Measurements from ENCODE around the gene CCL27.
A peak's percentile ranks its signal among the peaks of the same experiment; 100 is the strongest.

CCL27 gene

GRCh38 chr9:34628656-34629490, 33.6 kb downstream of the CCL27 start, which contains the start of gene ARID3C:
Gene ARID3C, minus strand, starts transcription at chr9:34629066. Its CDS starts 1,052 bp downstream, at chr9:34628014.
- no peak within 1 kb of the TSS for H3K4me3 ChIP-seq (ENCODE audit: insufficient read depth, low read length, poor library complexity, severe bottlenecking)
- H2AFZ ChIP-seq (ENCODE audit: low read depth, low read length, severe bottlenecking), result no peak within 1 kb of the TSS
- 0 out of 2 replicates have a peak within 1 kb of the TSS, but pooled peaks have one; percentile 3 for H3K9ac ChIP-seq (ENCODE audit: low read length)
- no peaks in the 10 kb centered on the region for H3K79me2 ChIP-seq (ENCODE audit: insufficient read depth, low read length)
- no peaks in the 10 kb centered on the region for H3K36me3 ChIP-seq (ENCODE audit: low read length)
- H3K27me3 ChIP-seq (ENCODE audit: low read length), result 0 out of 2 replicates have a peak, but pooled peaks cover 3% of the 10 kb centered on the region
- no peaks in the 10 kb centered on the region for H4K20me1 ChIP-seq (ENCODE audit: low read depth, low read length)
- 0 out of 2 replicates have a peak, but pooled peaks cover 6% of the 10 kb centered on the region for H3F3A ChIP-seq (ENCODE audit: insufficient read depth)
- no peak within 1 kb of the TSS for H3K27ac ChIP-seq (ENCODE audit: low read depth, low read length)
- TF ChIP-seq CTCF (IDR thresholded peaks at IDR 0.05; ENCODE audit: insufficient read depth, low read length, poor library complexity, severe bottlenecking), result no peak
- TF ChIP-seq EZH2phosphoT487 (conservative IDR thresholded peaks at IDR 0.05; ENCODE audit: low read length), result no peak
- no peaks in the 10 kb centered on the region for H3K9me3 ChIP-seq (ENCODE audit: insufficient read depth, low read length)
- H3K9me2 ChIP-seq (replicated peaks; ENCODE audit: insufficient read depth, low read length), result no peaks in the 10 kb centered on the region
- peak within 1 kb of the TSS; percentile 40 for H3K4me2 ChIP-seq (ENCODE audit: low read depth, low read length, poor library complexity, severe bottlenecking)

GRCh38 chr9:34627716-34628655, 34.5 kb downstream of the CCL27 start:
- TF ChIP-seq CTCF (IDR thresholded peaks at IDR 0.05; ENCODE audit: insufficient read depth, low read length, poor library complexity, severe bottlenecking) (no peak), EZH2phosphoT487 (conservative IDR thresholded peaks at IDR 0.05; ENCODE audit: low read length) (no peak)
- Histone ChIP-seq H4K20me1 (ENCODE audit: low read depth, low read length) (no peaks in the 10 kb centered on the region), H3K36me3 (ENCODE audit: low read length) (no peaks in the 10 kb centered on the region), H3K4me2 (ENCODE audit: low read depth, low read length, poor library complexity, severe bottlenecking) (peak overlapping the region; percentile 40), H3K4me3 (ENCODE audit: insufficient read depth, low read length, poor library complexity, severe bottlenecking) (no peak overlapping the region), H2AFZ (ENCODE audit: low read depth, low read length, severe bottlenecking) (no peak overlapping the region), H3K9ac (ENCODE audit: low read length) (0 out of 2 replicates have a peak overlapping the region, but pooled peaks have one; percentile 3), H3K9me2 (replicated peaks; ENCODE audit: insufficient read depth, low read length) (no peaks in the 10 kb centered on the region), H3K27ac (ENCODE audit: low read depth, low read length) (no peak overlapping the region), H3K79me2 (ENCODE audit: insufficient read depth, low read length) (no peaks in the 10 kb centered on the region), H3K9me3 (ENCODE audit: insufficient read depth, low read length) (no peaks in the 10 kb centered on the region), H3F3A (ENCODE audit: insufficient read depth) (0 out of 2 replicates have a peak, but pooled peaks cover 6% of the 10 kb centered on the region), H3K27me3 (ENCODE audit: low read length) (0 out of 2 replicates have a peak, but pooled peaks cover 3% of the 10 kb centered on the region)

- Histone ChIP-seq H3K9me2 (replicated peaks; ENCODE audit: insufficient read depth, low read length) (no peaks in the 10 kb centered on the region), H3K27ac (ENCODE audit: low read depth, low read length) (no peak overlapping the region), H3K79me2 (ENCODE audit: insufficient read depth, low read length) (no peaks in the 10 kb centered on the region), H3K4me3 (ENCODE audit: insufficient read depth, low read length, poor library complexity, severe bottlenecking) (no peak overlapping the region), H3K4me2 (ENCODE audit: low read depth, low read length, poor library complexity, severe bottlenecking) (no peak overlapping the region), H3F3A (ENCODE audit: insufficient read depth) (no peaks in the 10 kb centered on the region), H2AFZ (ENCODE audit: low read depth, low read length, severe bottlenecking) (no peak overlapping the region), H3K9me3 (ENCODE audit: insufficient read depth, low read length) (no peaks in the 10 kb centered on the region), H4K20me1 (ENCODE audit: low read depth, low read length) (no peaks in the 10 kb centered on the region), H3K27me3 (ENCODE audit: low read length) (0 out of 2 replicates have a peak, but pooled peaks cover 3% of the 10 kb centered on the region), H3K9ac (ENCODE audit: low read length) (no peak overlapping the region), H3K36me3 (ENCODE audit: low read length) (no peaks in the 10 kb centered on the region)
- no peak for TF ChIP-seq EZH2phosphoT487 (conservative IDR thresholded peaks at IDR 0.05; ENCODE audit: low read length)
- TF ChIP-seq CTCF (IDR thresholded peaks at IDR 0.05; ENCODE audit: insufficient read depth, low read length, poor library complexity, severe bottlenecking), result no peak
These were observed 37.3 kb downstream of the CCL27 start for GRCh38 chr9:34625186-34625486.

Measured in SU-DHL-6 (cell line).